HG03064 (cell line): ENCODE data around the gene MAPRE3.
"Not testable (repeated sequence)": the region's sequence is repeated elsewhere in the genome, so short reads cannot be mapped to it uniquely, and the experiment has no call there.

Source experiments
- ATAC-seq: cut with Tn5 transposase; IDR thresholded peaks from one replicate; pipeline ENCODE4 v1.9.1; 2021; ENCODE audit warnings: low read depth; ENCODE audit not compliant: unreplicated experiment

The MAPRE3 gene

GRCh38 chr2:27065128-27065527 is 94.7 kb downstream of the MAPRE3 start:
- no peak for ATAC-seq

GRCh38 chr2:27067385-27067784 is 96.9 kb downstream of the MAPRE3 start:
- ATAC-seq: no peak

GRCh38 chr2:27069436-27069835 is 99.0 kb downstream of the MAPRE3 start:
- no peak for ATAC-seq

GRCh38 chr2:27069961-27070618 is 99.7 kb downstream of the MAPRE3 start:
- ATAC-seq: no peak

- ATAC-seq: no peak
Observed at GRCh38 chr2:27070653-27071276, 100.3 kb downstream of the MAPRE3 start.

- peak; percentile 89 for ATAC-seq
Observed at GRCh38 chr2:27071277-27071989, 101.0 kb downstream of the MAPRE3 start, which contains the start of gene OST4. OST4 (minus strand) TSS chr2:27071654.

GRCh38 chr2:27071990-27072830 is 101.8 kb downstream of the MAPRE3 start:
- ATAC-seq: peak; percentile 1

GRCh38 chr2:27072920-27073319 is 102.5 kb downstream of the MAPRE3 start:
- ATAC-seq: no peak

GRCh38 chr2:27073782-27074181 is 103.3 kb downstream of the MAPRE3 start:
- ATAC-seq: no peak

- no peak for ATAC-seq
Observed at GRCh38 chr2:27074738-27075565, 104.5 kb downstream of the MAPRE3 start.

- ATAC-seq: not testable (repeated sequence)
Observed at GRCh38 chr2:27075566-27075871, 105.1 kb downstream of the MAPRE3 start.

- no peak for ATAC-seq
Observed at GRCh38 chr2:27076323-27076722, 105.9 kb downstream of the MAPRE3 start.
